HCT116 (cell line): ENCODE data around the gene RNPEP. TPM values are rescaled to one million over a fixed set of nuclear protein-coding genes. Genes with fewer than 3 reads are reported as not detected.
A peak's percentile ranks its signal among the peaks of the same experiment; 100 is the strongest.

Source experiments
- ATAC-seq: fragments of 200-7000 bp; cut with Tn5 transposase; 2 replicates; pipeline ENCODE4 v1.9.1; 2020; ENCODE audit warnings: mild to moderate bottlenecking, moderate library complexity
- BruUV-seq: library from RNA; stranded (reverse); fragments of 400-500 nt; replicated peaks from 2 replicates; lab custom pipeline; 2021; lab: Mats Ljungman, UMichigan
- CTCF ChIA-PET: fragments of 300-600 bp; sonication (Branson Sonifier 250); formaldehyde crosslinking; loops from one replicate; lab custom pipeline; 2021; ENCODE audit warnings: antibody characterized with exemption; lab: Charles Lee
- POLR2A ChIA-PET: fragments of 300-600, 350-600 bp; sonication (Branson Sonifier 250); formaldehyde crosslinking; loops from one replicate; lab custom pipeline; 2021; ENCODE audit warnings: antibody characterized with exemption; lab: Charles Lee
- RAD21 ChIA-PET, 2 experiments: fragments of 300-600 bp; sonication (Branson Sonifier 250); formaldehyde crosslinking; loops; one replicate each; lab custom pipeline; 2023; ENCODE audit warnings: low total read pairs in 2 of 2; ENCODE audit not compliant: uncharacterized antibody in 2 of 2, unreplicated experiment in 2 of 2, low non-redundant PET in 1 of 2; lab: Charles Lee
- DNase-seq: peaks from one replicate; pipeline ENCODE4 v3.0.0-alpha.2; 2010; ENCODE audit warnings: low read depth, low spot score
- H2AFZ ChIP-seq: fragments of 200-600 bp; shearing (Covaris generic), sonication (generic); 2 replicates; pipeline ENCODE4 v1.6.1; 2017; ENCODE audit warnings: low read depth, mixed run types, mixed read lengths, antibody characterized with exemption, low read length; ENCODE audit not compliant: poor library complexity, severe bottlenecking
- H3K27ac ChIP-seq: 2 replicates; pipeline ENCODE4 v1.5.1; 2012; ENCODE audit warnings: low read depth, low read length
- H3K27me3 ChIP-seq: fragments of 200-600 bp; sonication (generic); 2 replicates; pipeline ENCODE4 v1.6.1; 2016; ENCODE audit warnings: mixed run types, low read length, mixed read lengths; ENCODE audit not compliant: insufficient read depth
- H3K36me3 ChIP-seq, 2 experiments: fragments of 200-500 bp in 1 of 2; fragments of 200-600 bp in 1 of 2; sonication (Bioruptor generic) in 1 of 2; sonication (generic) in 1 of 2; 2 replicates each; pipeline versions ENCODE4 v1.5.1 to v1.6.1; 2014 to 2016; ENCODE audit warnings: low read length in 2 of 2, inconsistent platforms in 1 of 2, mixed read lengths in 1 of 2, mixed run types in 1 of 2; ENCODE audit not compliant: insufficient read depth in 2 of 2, control insufficient read depth in 1 of 2
- H3K4me1 ChIP-seq, 2 experiments: fragments of 200-600 bp in 1 of 2; sonication (generic) in 1 of 2; 2 replicates each; pipeline versions ENCODE4 v1.5.1 to v1.6.1; 2012 to 2017; ENCODE audit warnings: low read length in 2 of 2, inconsistent platforms in 1 of 2, mild to moderate bottlenecking in 1 of 2, mixed read lengths in 1 of 2, mixed run types in 1 of 2, moderate library complexity in 1 of 2; ENCODE audit not compliant: insufficient read depth in 2 of 2, control insufficient read depth in 1 of 2
- H3K4me2 ChIP-seq: fragments of 200-600 bp; sonication (generic); 2 replicates; pipeline ENCODE4 v1.6.1; 2017; ENCODE audit warnings: mixed run types, low read length, mixed read lengths
- H3K4me3 ChIP-seq, 2 experiments: fragments of 200-600 bp in 1 of 2; sonication (generic) in 1 of 2; replicated peaks in 1 of 2; 2 replicates each; pipeline ENCODE4 v1.5.1; 2011 to 2016; ENCODE audit warnings: low read length in 2 of 2, control low read depth in 1 of 2, low read depth in 1 of 2, mild to moderate bottlenecking in 1 of 2, mixed read lengths in 1 of 2, mixed run types in 1 of 2
- H3K79me2 ChIP-seq: fragments of 200-600 bp; sonication (generic); 2 replicates; pipeline ENCODE4 v1.6.1; 2017; ENCODE audit warnings: mild to moderate bottlenecking, mixed run types, low read length, moderate library complexity, mixed read lengths; ENCODE audit not compliant: insufficient read depth
- H3K9ac ChIP-seq: fragments of 200-600 bp; sonication (generic); 2 replicates; pipeline ENCODE4 v1.6.1; 2016; ENCODE audit warnings: low read length, mixed read lengths
- H3K9me2 ChIP-seq: fragments of 200-600 bp; sonication (generic), shearing (Covaris generic); 2 replicates; pipeline ENCODE4 v1.6.1; 2017; ENCODE audit warnings: mixed run types, mild to moderate bottlenecking, moderate library complexity; ENCODE audit not compliant: insufficient read depth
- H3K9me3 ChIP-seq, 2 experiments: fragments of 200-500 bp in 1 of 2; fragments of 200-600 bp in 1 of 2; sonication (Bioruptor generic) in 1 of 2; sonication (generic) in 1 of 2; 2 replicates each; pipeline ENCODE4 v1.6.1; 2014 to 2017; ENCODE audit warnings: low read length in 2 of 2, mixed read lengths in 2 of 2, inconsistent platforms in 1 of 2, low read depth in 1 of 2, mild to moderate bottlenecking in 1 of 2, mixed run types in 1 of 2, moderate library complexity in 1 of 2; ENCODE audit not compliant: control insufficient read depth in 1 of 2, insufficient read depth in 1 of 2
- H4K20me1 ChIP-seq: fragments of 200-600 bp; sonication (generic), shearing (Covaris generic); 2 replicates; pipeline ENCODE4 v1.6.1; 2017; ENCODE audit warnings: mixed run types, mild to moderate bottlenecking, moderate library complexity; ENCODE audit not compliant: insufficient read depth
- ATF3 ChIP-seq: IDR thresholded peaks from 2 replicates; pipeline ENCODE4 v1.6.1; 2012
- CBX3 ChIP-seq: IDR thresholded peaks from 2 replicates; pipeline ENCODE4 v1.6.1; 2012; ENCODE audit warnings: low read depth
- CEBPB ChIP-seq: IDR thresholded peaks from 2 replicates; pipeline ENCODE4 v1.6.1; 2012; ENCODE audit warnings: low read depth
- CTCF ChIP-seq, 3 experiments: fragments of 200-600 bp in 1 of 3; sonication (generic) in 1 of 3; IDR thresholded peaks in 2 of 3; conservative IDR thresholded peaks in 1 of 3; 2 replicates each; pipeline ENCODE4 v1.5.1; 2012 to 2017; ENCODE audit warnings: low read depth in 2 of 3, low read length in 2 of 3, antibody characterized with exemption in 1 of 3, borderline replicate concordance in 1 of 3, control low read depth in 1 of 3, mild to moderate bottlenecking in 1 of 3, mixed read lengths in 1 of 3, mixed run types in 1 of 3, moderate library complexity in 1 of 3; ENCODE audit not compliant: insufficient read depth in 1 of 3
- EGR1 ChIP-seq: IDR thresholded peaks from 2 replicates; pipeline ENCODE4 v1.6.1; 2012; ENCODE audit warnings: low read depth
- ELF1 ChIP-seq: IDR thresholded peaks from 2 replicates; pipeline ENCODE4 v1.6.1; 2012; ENCODE audit warnings: low read depth, borderline replicate concordance
- EZH2phosphoT487 ChIP-seq: fragments of 200-600 bp; IDR thresholded peaks from 2 replicates; pipeline ENCODE4 v1.6.1; 2018; ENCODE audit warnings: antibody characterized with exemption, borderline replicate concordance
- FOSL1 ChIP-seq: IDR thresholded peaks from 2 replicates; pipeline ENCODE4 v1.6.1; 2012; ENCODE audit warnings: low read depth
- JUND ChIP-seq: IDR thresholded peaks from 2 replicates; pipeline ENCODE4 v1.6.1; 2012
- MAX ChIP-seq: IDR thresholded peaks from 2 replicates; pipeline ENCODE4 v1.6.1; 2012
- POLR2A ChIP-seq: IDR thresholded peaks from 2 replicates; pipeline ENCODE4 v1.7.0; 2011; ENCODE audit warnings: borderline replicate concordance; ENCODE audit not compliant: insufficient read depth, insufficient read length; ENCODE audit errors: extremely low read depth
- POLR2AphosphoS5 ChIP-seq: IDR thresholded peaks from 2 replicates; pipeline ENCODE4 v1.6.1; 2011; ENCODE audit warnings: mild to moderate bottlenecking, low read depth, low read length, moderate library complexity
- RAD21 ChIP-seq: IDR thresholded peaks from 2 replicates; pipeline ENCODE4 v1.6.1; 2012; ENCODE audit warnings: low read depth, mild to moderate bottlenecking
- REST ChIP-seq: IDR thresholded peaks from 2 replicates; pipeline ENCODE4 v1.6.1; 2012; ENCODE audit warnings: low read depth
- SIN3A ChIP-seq: IDR thresholded peaks from 2 replicates; pipeline ENCODE4 v1.6.1; 2012; ENCODE audit warnings: low read depth
- SP1 ChIP-seq: IDR thresholded peaks from 2 replicates; pipeline ENCODE4 v1.6.1; 2012; ENCODE audit warnings: low read depth
- SRF ChIP-seq: IDR thresholded peaks from 2 replicates; pipeline ENCODE4 v1.6.1; 2012; ENCODE audit warnings: low read depth
- YY1 ChIP-seq: IDR thresholded peaks from 2 replicates; pipeline ENCODE4 v1.6.1; 2011; ENCODE audit warnings: low read length, low read depth, moderate library complexity, mild to moderate bottlenecking; ENCODE audit not compliant: insufficient replicate concordance; ENCODE audit errors: extremely low read depth
- ZFX ChIP-seq: fragments of 450-650 bp; IDR thresholded peaks from 2 replicates; pipeline ENCODE4 v1.6.1; 2017
- ZNF274 ChIP-seq: fragments of 200-500 bp; sonication (Bioruptor generic); IDR thresholded peaks from 2 replicates; pipeline ENCODE4 v1.6.1; 2014; ENCODE audit warnings: mild to moderate bottlenecking, low read depth, low read length, inconsistent platforms
- intact Hi-C: fragments of 100-400 bp; cut with micrococcal nuclease; formaldehyde crosslinking; loops from 2 replicates; pipeline ENCODE4 v1.10.0; 2022
- total RNA-seq: library from RNA; stranded (reverse); gene quantifications from one replicate; pipeline ENCODE4 v1.2.1, GENCODE V29; 2021; ENCODE audit not compliant: unreplicated experiment

The RNPEP gene
- total RNA-seq, 1 experiment from 2014 or later, result 85.9 TPM

GRCh38 chr1:201938440-201939035 is 43.9 kb upstream of the RNPEP start:
- intact Hi-C loops, result no loop called here
- H2AFZ ChIP-seq, result peak overlapping the region; percentile 26
- no peaks in the 10 kb centered on the region for H3K9me3 ChIP-seq
- H4K20me1 ChIP-seq, result no peaks in the 10 kb centered on the region
- no TSS peak for BruUV-seq
- H3K27me3 ChIP-seq, result no peaks in the 10 kb centered on the region
- no peak for ATAC-seq
- ChIA-PET CTCF (no interaction called here), POLR2A (no interaction called here), RAD21 (no interaction called here)
- no peak overlapping the region for H3K4me2 ChIP-seq
- no peak overlapping the region for H3K9ac ChIP-seq
- H3K79me2 ChIP-seq, result no peaks in the 10 kb centered on the region
- H3K9me2 ChIP-seq, result no peaks in the 10 kb centered on the region
- TF ChIP-seq JUND (no peak), FOSL1 (no peak), MAX (no peak), POLR2AphosphoS5 (no peak), ELF1 (no peak), SRF (no peak), SIN3A (no peak), REST (no peak), YY1 (no peak), EGR1 (no peak), ZNF274 (no peak), SP1 (no peak), POLR2A (no peak), RAD21 (no peak), ZFX (no peak), CBX3 (no peak), EZH2phosphoT487 (no peak), CEBPB (no peak), ATF3 (no peak), CTCF (IDR thresholded peaks at IDR 0.05 in 2 of 3, conservative IDR thresholded peaks at IDR 0.05 in 1 of 3; ENCODE audit: borderline replicate concordance in 1 of 3, insufficient read depth in 1 of 3, low read depth in 2 of 3, low read length in 2 of 3) (no peak)
- no peak for DNase-seq
- H3K36me3 ChIP-seq, result no peaks in the 10 kb centered on the region
- no peak overlapping the region for H3K27ac ChIP-seq
- no peak overlapping the region for H3K4me3 ChIP-seq
- H3K4me1 ChIP-seq, result peaks cover 9 to 20% of the 10 kb centered on the region in 2 experiments; a peak in 3 of 4 replicates
